IMR-90 (cell line): ENCODE data around the gene ME2.

Experiments used
- BHLHE40 ChIP-seq: fragments of 150-350 bp; IDR thresholded peaks from 2 replicates; pipeline ENCODE4 v1.6.1; 2016; ENCODE audit warnings: mild to moderate bottlenecking, low read depth, low read length
- CHD1 ChIP-seq: IDR thresholded peaks from 2 replicates; pipeline ENCODE4 v1.6.1; 2012; ENCODE audit warnings: low read depth, low read length, improper control_type of control experiment
- FOS ChIP-seq: fragments of 150-350 bp; IDR thresholded peaks from 2 replicates; pipeline ENCODE4 v1.6.1; 2016; ENCODE audit warnings: low read depth, low read length
- MAFK ChIP-seq: IDR thresholded peaks from 2 replicates; pipeline ENCODE4 v1.6.1; 2012; ENCODE audit warnings: low read depth, low read length, improper control_type of control experiment
- MAZ ChIP-seq: IDR thresholded peaks from 2 replicates; pipeline ENCODE4 v1.6.1; 2012; ENCODE audit warnings: low read depth, mild to moderate bottlenecking, low read length, improper control_type of control experiment, moderate library complexity, borderline replicate concordance
- MXI1 ChIP-seq: IDR thresholded peaks from 2 replicates; pipeline ENCODE4 v1.6.1; 2012; ENCODE audit warnings: low read depth, mild to moderate bottlenecking, low read length, moderate library complexity, borderline replicate concordance
- NFE2L2 ChIP-seq: fragments of 150-350 bp; IDR thresholded peaks from 2 replicates; pipeline ENCODE4 v1.6.1; 2016; ENCODE audit warnings: low read depth, mild to moderate bottlenecking, low read length
- POLR2A ChIP-seq: IDR thresholded peaks from 2 replicates; pipeline ENCODE4 v1.6.1; 2012; ENCODE audit warnings: mild to moderate bottlenecking, low read depth, low read length
- RAD21 ChIP-seq: IDR thresholded peaks from 2 replicates; pipeline ENCODE4 v1.6.1; 2012; ENCODE audit warnings: low read length, improper control_type of control experiment
- RCOR1 ChIP-seq: IDR thresholded peaks from 2 replicates; pipeline ENCODE4 v1.6.1; 2012; ENCODE audit warnings: mild to moderate bottlenecking, low read length, improper control_type of control experiment; ENCODE audit not compliant: insufficient replicate concordance
- SMC3 ChIP-seq: fragments of 150-350 bp; IDR thresholded peaks from 2 replicates; pipeline ENCODE4 v1.6.1; 2016; ENCODE audit warnings: low read depth, mild to moderate bottlenecking, antibody characterized with exemption, low read length, moderate library complexity
- TF ChIP-seq, protein P1 (sequence below): fragments of 150-350 bp; IDR thresholded peaks from 2 replicates; pipeline ENCODE4 v1.6.1; 2016; ENCODE audit warnings: low read depth, mild to moderate bottlenecking, low read length, moderate library complexity, borderline replicate concordance
- TF ChIP-seq, protein P2 (sequence below): conservative IDR thresholded peaks from 2 replicates; pipeline ENCODE4 v1.5.1; 2012; ENCODE audit warnings: mild to moderate bottlenecking, low read depth, low read length, improper control_type of control experiment

DNA sequence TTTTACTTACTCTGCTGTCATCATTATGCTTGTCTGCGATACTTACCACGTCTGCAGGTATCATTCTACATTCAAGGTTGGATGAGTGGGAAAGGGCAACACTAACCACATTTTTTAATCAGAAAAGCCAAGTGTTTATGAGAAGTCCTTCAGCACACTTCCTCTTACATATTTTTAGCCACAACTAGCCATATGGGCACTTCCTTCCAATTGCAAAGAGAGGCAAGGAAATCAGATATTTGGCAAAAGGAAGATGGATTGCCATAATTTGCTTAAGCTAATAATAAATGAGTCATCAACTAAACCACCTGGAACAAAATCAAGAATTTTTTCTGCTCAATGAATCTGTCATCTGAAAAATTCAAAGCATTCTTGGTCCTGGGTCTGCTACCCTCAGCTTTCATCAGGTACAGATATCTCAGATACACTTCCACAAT lies 42.4 kb upstream of the ME2 start:
- TF ChIP-seq, protein P1, sequence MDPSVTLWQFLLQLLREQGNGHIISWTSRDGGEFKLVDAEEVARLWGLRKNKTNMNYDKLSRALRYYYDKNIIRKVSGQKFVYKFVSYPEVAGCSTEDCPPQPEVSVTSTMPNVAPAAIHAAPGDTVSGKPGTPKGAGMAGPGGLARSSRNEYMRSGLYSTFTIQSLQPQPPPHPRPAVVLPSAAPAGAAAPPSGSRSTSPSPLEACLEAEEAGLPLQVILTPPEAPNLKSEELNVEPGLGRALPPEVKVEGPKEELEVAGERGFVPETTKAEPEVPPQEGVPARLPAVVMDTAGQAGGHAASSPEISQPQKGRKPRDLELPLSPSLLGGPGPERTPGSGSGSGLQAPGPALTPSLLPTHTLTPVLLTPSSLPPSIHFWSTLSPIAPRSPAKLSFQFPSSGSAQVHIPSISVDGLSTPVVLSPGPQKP = no peak
- TF ChIP-seq, protein P2, sequence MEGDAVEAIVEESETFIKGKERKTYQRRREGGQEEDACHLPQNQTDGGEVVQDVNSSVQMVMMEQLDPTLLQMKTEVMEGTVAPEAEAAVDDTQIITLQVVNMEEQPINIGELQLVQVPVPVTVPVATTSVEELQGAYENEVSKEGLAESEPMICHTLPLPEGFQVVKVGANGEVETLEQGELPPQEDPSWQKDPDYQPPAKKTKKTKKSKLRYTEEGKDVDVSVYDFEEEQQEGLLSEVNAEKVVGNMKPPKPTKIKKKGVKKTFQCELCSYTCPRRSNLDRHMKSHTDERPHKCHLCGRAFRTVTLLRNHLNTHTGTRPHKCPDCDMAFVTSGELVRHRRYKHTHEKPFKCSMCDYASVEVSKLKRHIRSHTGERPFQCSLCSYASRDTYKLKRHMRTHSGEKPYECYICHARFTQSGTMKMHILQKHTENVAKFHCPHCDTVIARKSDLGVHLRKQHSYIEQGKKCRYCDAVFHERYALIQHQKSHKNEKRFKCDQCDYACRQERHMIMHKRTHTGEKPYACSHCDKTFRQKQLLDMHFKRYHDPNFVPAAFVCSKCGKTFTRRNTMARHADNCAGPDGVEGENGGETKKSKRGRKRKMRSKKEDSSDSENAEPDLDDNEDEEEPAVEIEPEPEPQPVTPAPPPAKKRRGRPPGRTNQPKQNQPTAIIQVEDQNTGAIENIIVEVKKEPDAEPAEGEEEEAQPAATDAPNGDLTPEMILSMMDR = no peak
- TF ChIP-seq RAD21 (no peak), POLR2A (no peak), BHLHE40 (no peak), SMC3 (no peak), FOS (no peak), MXI1 (no peak), RCOR1 (no peak), MAFK (no peak), MAZ (no peak), CHD1 (no peak), NFE2L2 (no peak)
